HepG2 (cell line): ENCODE data around the gene MFF. TPM values are rescaled to one million over a fixed set of nuclear protein-coding genes. Genes with fewer than 3 reads are reported as not detected.

Experiments
- ATAC-seq: fragments of 200-7000 bp; cut with Tn5 transposase; 3 replicates; pipeline ENCODE4 v1.9.1; 2020; ENCODE audit warnings: mild to moderate bottlenecking, moderate library complexity
- BruUV-seq: library from RNA; stranded (reverse); fragments of 400-500 nt; replicated peaks from 2 replicates; lab custom pipeline; 2021; lab: Mats Ljungman, UMichigan
- CTCF ChIA-PET: fragments of 300-600 bp; formaldehyde crosslinking; extraction: SDS; loops from one replicate; lab custom pipeline; 2021; ENCODE audit warnings: low total read pairs, inconsistent platforms, low intra/inter-chr PET ratio; lab: Yijun Ruan, JAX
- POLR2A ChIA-PET: fragments of 350-600 bp; sonication (Branson Sonifier 250); formaldehyde crosslinking; loops from one replicate; lab custom pipeline; 2020; ENCODE audit warnings: antibody characterized with exemption, inconsistent platforms; lab: Yijun Ruan, JAX
- DNase-seq: peaks from one replicate; pipeline ENCODE4 v3.0.0-alpha.2; 2015; ENCODE audit warnings: low spot score
- FAIRE-seq: peaks from 3 replicates; lab custom pipeline; 2011; peaks lifted over from hg19 to GRCh38; lab: Jason Lieb, UNC
- H2AFZ ChIP-seq: one replicate; pipeline ENCODE4 v1.6.1; 2011; ENCODE audit warnings: low read length, inconsistent platforms
- H3K27ac ChIP-seq: fragments of 300-600 bp; 3 replicates; pipeline ENCODE4 v1.8.0; 2011; ENCODE audit warnings: mixed run types, mild to moderate bottlenecking, mixed read lengths, low read length, inconsistent platforms; ENCODE audit not compliant: insufficient read depth; ENCODE audit errors: extremely low read length
- H3K27me3 ChIP-seq, 2 experiments: fragments of 200-600 bp in 1 of 2; 2 replicates in 1 of 2; 3 replicates in 1 of 2; pipeline versions ENCODE4 v1.6.0 to v1.8.0; 2011; ENCODE audit warnings: low read length in 2 of 2, mild to moderate bottlenecking in 2 of 2, moderate library complexity in 2 of 2, inconsistent platforms in 1 of 2; ENCODE audit not compliant: insufficient read depth in 2 of 2, control insufficient read depth in 1 of 2
- H3K36me3 ChIP-seq, 2 experiments: fragments of 200-600 bp in 1 of 2; replicated peaks in 1 of 2; 2 replicates in 1 of 2; 3 replicates in 1 of 2; pipeline versions ENCODE4 v1.5.1 to v1.8.0; 2011; ENCODE audit warnings: low read length in 2 of 2, inconsistent platforms in 1 of 2; ENCODE audit not compliant: insufficient read depth in 2 of 2, control insufficient read depth in 1 of 2
- H3K4me1 ChIP-seq: 2 replicates; pipeline ENCODE4 v1.5.1; 2012; ENCODE audit warnings: low read length, inconsistent platforms; ENCODE audit not compliant: insufficient read depth
- H3K4me2 ChIP-seq: 2 replicates; pipeline ENCODE4 v1.6.0; 2011; ENCODE audit warnings: low read depth, low read length, inconsistent platforms
- H3K4me3 ChIP-seq, 3 experiments: fragments of 200-600 bp in 1 of 3; sonication (generic), shearing (Covaris generic) in 1 of 3; replicated peaks in 1 of 3; 2 replicates each; pipeline ENCODE4 v1.5.1; 2011 to 2016; ENCODE audit warnings: low read length in 3 of 3, inconsistent platforms in 2 of 3, low read depth in 2 of 3, mild to moderate bottlenecking in 2 of 3, control low read depth in 1 of 3, mixed read lengths in 1 of 3; ENCODE audit not compliant: insufficient read depth in 1 of 3
- H3K79me2 ChIP-seq: one replicate; pipeline ENCODE4 v1.6.1; 2011; ENCODE audit warnings: low read length, inconsistent platforms; ENCODE audit not compliant: insufficient read depth
- H3K9ac ChIP-seq: 2 replicates; pipeline ENCODE4 v1.6.0; 2011; ENCODE audit warnings: mild to moderate bottlenecking, low read depth, low read length, inconsistent platforms; ENCODE audit not compliant: insufficient read depth
- H3K9me3 ChIP-seq: 2 replicates; pipeline ENCODE4 v1.5.1; 2012; ENCODE audit warnings: mild to moderate bottlenecking, low read length
- H4K20me1 ChIP-seq: 2 replicates; pipeline ENCODE4 v1.6.0; 2011; ENCODE audit warnings: inconsistent platforms, mild to moderate bottlenecking, low read length, moderate library complexity; ENCODE audit not compliant: insufficient read depth
- ATF7 ChIP-seq, 2 experiments: fragments of 450-650 bp in 1 of 2; sonication (generic) in 1 of 2; formaldehyde crosslinking in 1 of 2; IDR thresholded peaks; 2 replicates each; pipeline versions ENCODE4 v1.4.0 to v1.6.1; 2016 to 2020; ENCODE audit warnings: antibody characterized with exemption in 1 of 2, mild to moderate bottlenecking in 1 of 2, missing genetic modification reagents in 1 of 2
- CBX1 ChIP-seq: IDR thresholded peaks from one replicate; pipeline ENCODE4 v1.6.1; 2016; ENCODE audit warnings: antibody characterized with exemption, low read depth
- CHD2 ChIP-seq: IDR thresholded peaks from 2 replicates; pipeline ENCODE4 v1.6.1; 2011; ENCODE audit warnings: low read depth, low read length, improper control_type of control experiment
- DNMT3B ChIP-seq: conservative IDR thresholded peaks from 2 replicates; pipeline ENCODE4 v1.6.1; 2016; ENCODE audit warnings: missing biosample characterization, control low read depth
- MTF2 ChIP-seq: sonication (generic); formaldehyde crosslinking; IDR thresholded peaks from 2 replicates; pipeline ENCODE4 v1.5.0; 2020; ENCODE audit warnings: missing genetic modification reagents, borderline replicate concordance
- NFKB2 ChIP-seq: sonication (generic); formaldehyde crosslinking; IDR thresholded peaks from 2 replicates; pipeline ENCODE4 v1.4.0; 2020; ENCODE audit warnings: missing genetic modification reagents, borderline replicate concordance
- PHB2 ChIP-seq: fragments of 450-650 bp; IDR thresholded peaks from 2 replicates; pipeline ENCODE4 v1.6.1; 2018; ENCODE audit not compliant: partially characterized antibody
- PPARG ChIP-seq: conservative IDR thresholded peaks from 2 replicates; pipeline ENCODE4 v1.6.1; 2016; ENCODE audit warnings: missing biosample characterization, missing genetic modification reagents
- PRDM15 ChIP-seq: sonication (generic); formaldehyde crosslinking; IDR thresholded peaks from 2 replicates; pipeline ENCODE4 v1.4.0; 2020; ENCODE audit warnings: missing genetic modification reagents
- TAF1 ChIP-seq: sonication (generic); formaldehyde crosslinking; IDR thresholded peaks from 2 replicates; pipeline ENCODE4 v1.4.0; 2020; ENCODE audit warnings: missing genetic modification reagents
- ZBTB8A ChIP-seq: sonication (generic); formaldehyde crosslinking; IDR thresholded peaks from 2 replicates; pipeline ENCODE4 v1.4.0; 2020; ENCODE audit warnings: mild to moderate bottlenecking, low read depth, missing genetic modification reagents, borderline replicate concordance
- ZNF12 ChIP-seq: sonication (generic); formaldehyde crosslinking; IDR thresholded peaks from 2 replicates; pipeline ENCODE4 v1.5.0; 2020; ENCODE audit warnings: missing genetic modification reagents
- ZNF383 ChIP-seq: sonication (generic); formaldehyde crosslinking; IDR thresholded peaks from 2 replicates; pipeline ENCODE4 v1.4.0; 2020; ENCODE audit warnings: missing genetic modification reagents, mild to moderate bottlenecking, borderline replicate concordance
- ZNF672 ChIP-seq: sonication (generic); formaldehyde crosslinking; IDR thresholded peaks from 2 replicates; pipeline ENCODE4 v1.8.1; 2022; ENCODE audit warnings: missing genetic modification reagents
- ZNF841 ChIP-seq: sonication (generic); formaldehyde crosslinking; IDR thresholded peaks from 2 replicates; pipeline ENCODE4 v1.8.1; 2023; ENCODE audit warnings: missing genetic modification reagents, borderline replicate concordance
- WGBS: methylation state at CpG from one replicate; pipeline ENCODE4 v1.1.6; 2017; ENCODE audit warnings: low lambda C conversion rate; 5-methylcytosine and 5-hydroxymethylcytosine counted together
- in situ Hi-C: cut with HindIII; loops from 2 replicates; pipeline ENCODE4 v1.10.0; 2017; ENCODE audit warnings: low pct_unique_long_range_greater_than_20kb; ENCODE audit not compliant: extremely low pct_ligation_motif_present
- intact Hi-C: fragments of 100-400 bp; cut with micrococcal nuclease; formaldehyde crosslinking; loops from one replicate; pipeline ENCODE4 v1.10.0; 2022; ENCODE audit not compliant: unreplicated experiment
- polyA plus RNA-seq, 8 experiments: library from polyadenylated mRNA; depleted of rRNA in 3 of 8; stranded (reverse) in 7 of 8; unstranded in 1 of 8; fragments of >200 nt; fragmentation: Illumina TruSeq in 4 of 8; extraction: Trizol in 4 of 8; gene quantifications; 2 replicates each; pipeline versions ENCODE4 v1.2.1 to v1.2.3, GENCODE V29; 2011 to 2016; ENCODE audit warnings: low read depth in 4 of 8, missing spikeins in 1 of 8, mixed read lengths in 1 of 8; ENCODE audit not compliant: insufficient read depth in 1 of 8
- total RNA-seq, 5 experiments: library from RNA; depleted of rRNA; stranded (reverse); fragments of >200 nt; fragmentation: Illumina TruSeq; extraction: Trizol; gene quantifications; 2 replicates each; pipeline ENCODE4 v1.2.3, GENCODE V29; 2016; ENCODE audit warnings: low read depth in 1 of 5
- TF ChIP-seq, protein P1 (sequence below): sonication (generic); formaldehyde crosslinking; IDR thresholded peaks from 2 replicates; pipeline ENCODE4 v1.4.0; 2020; ENCODE audit warnings: missing genetic modification reagents
- TF ChIP-seq, protein P2 (sequence below): sonication (generic); formaldehyde crosslinking; IDR thresholded peaks from 2 replicates; pipeline ENCODE4 v1.5.1; 2020; ENCODE audit warnings: missing genetic modification reagents, mild to moderate bottlenecking, borderline replicate concordance

The MFF gene
- total and polyA plus RNA-seq, 2 of the 13 experiments (the other 11 are each of a cell fraction or from before 2014, with no cell fraction given): 81.9 to 156 TPM

GRCh38 chr2:227308784-227309183 lies 16.3 kb upstream of the MFF start (continued):
- no peak for TF ChIP-seq DNMT3B
- no peak for TF ChIP-seq ATF7 (IDR thresholded peaks at IDR 0.05)
- no peak for TF ChIP-seq ATF7 (CRISPR knock-in tag; IDR thresholded peaks at IDR 0.05)
- TF ChIP-seq ZNF841 (CRISPR knock-in tag): no peak
- TF ChIP-seq, protein P1, sequence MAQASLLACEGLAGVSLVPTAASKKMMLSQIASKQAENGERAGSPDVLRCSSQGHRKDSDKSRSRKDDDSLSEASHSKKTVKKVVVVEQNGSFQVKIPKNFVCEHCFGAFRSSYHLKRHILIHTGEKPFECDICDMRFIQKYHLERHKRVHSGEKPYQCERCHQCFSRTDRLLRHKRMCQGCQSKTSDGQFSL (CRISPR knock-in tag): no peak
- no peak for TF ChIP-seq PHB2
- no peak for TF ChIP-seq MTF2 (CRISPR knock-in tag)

GRCh38 chr2:227310756-227311110 lies 14.3 kb upstream of the MFF start:
- H3K4me2 ChIP-seq: no peak overlapping the region
- H3K27me3 ChIP-seq: no peaks in the 10 kb centered on the region
- H3K9me3 ChIP-seq: no peaks in the 10 kb centered on the region
- no peaks in the 10 kb centered on the region for H3K36me3 ChIP-seq
- in situ Hi-C loops: no loop called here
- no peak for FAIRE-seq
- intact Hi-C loops: loop anchor here (5.0 kb wide), 1 partner anchor 73 kb away; no protein-coding TSS in a partner anchor
- H4K20me1 ChIP-seq: no peaks in the 10 kb centered on the region
- ChIA-PET POLR2A (interaction anchor here (2.0 kb wide), 1 partner anchor 15 kb away, joined by 6 read pairs; the partner anchor contains the start of gene MFF), CTCF (no interaction called here)
- peaks cover 57% of the 10 kb centered on the region for H3K4me1 ChIP-seq
- no peak overlapping the region for H2AFZ ChIP-seq
- no peak for ATAC-seq
- no peak overlapping the region for H3K9ac ChIP-seq
- 94% methylated on average over 4 of the region's 4 CpGs for WGBS
- BruUV-seq: no TSS peak
- no peak overlapping the region for H3K4me3 ChIP-seq
- H3K27ac ChIP-seq: no peak overlapping the region
- H3K79me2 ChIP-seq: no peaks in the 10 kb centered on the region
- DNase-seq: peak; percentile 34
- TF ChIP-seq TAF1 (no peak), ZNF672 (CRISPR knock-in tag) (no peak), CHD2 (no peak), CBX1 (no peak), ZNF12 (CRISPR knock-in tag) (no peak), ZNF383 (CRISPR knock-in tag) (no peak), PPARG (CRISPR knock-in tag) (no peak), PRDM15 (no peak), NFKB2 (CRISPR knock-in tag) (no peak), ZBTB8A (no peak)
- TF ChIP-seq, protein P2, sequence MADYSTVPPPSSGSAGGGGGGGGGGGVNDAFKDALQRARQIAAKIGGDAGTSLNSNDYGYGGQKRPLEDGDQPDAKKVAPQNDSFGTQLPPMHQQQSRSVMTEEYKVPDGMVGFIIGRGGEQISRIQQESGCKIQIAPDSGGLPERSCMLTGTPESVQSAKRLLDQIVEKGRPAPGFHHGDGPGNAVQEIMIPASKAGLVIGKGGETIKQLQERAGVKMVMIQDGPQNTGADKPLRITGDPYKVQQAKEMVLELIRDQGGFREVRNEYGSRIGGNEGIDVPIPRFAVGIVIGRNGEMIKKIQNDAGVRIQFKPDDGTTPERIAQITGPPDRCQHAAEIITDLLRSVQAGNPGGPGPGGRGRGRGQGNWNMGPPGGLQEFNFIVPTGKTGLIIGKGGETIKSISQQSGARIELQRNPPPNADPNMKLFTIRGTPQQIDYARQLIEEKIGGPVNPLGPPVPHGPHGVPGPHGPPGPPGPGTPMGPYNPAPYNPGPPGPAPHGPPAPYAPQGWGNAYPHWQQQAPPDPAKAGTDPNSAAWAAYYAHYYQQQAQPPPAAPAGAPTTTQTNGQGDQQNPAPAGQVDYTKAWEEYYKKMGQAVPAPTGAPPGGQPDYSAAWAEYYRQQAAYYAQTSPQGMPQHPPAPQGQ (CRISPR knock-in tag): no peak
